Measurements from ENCODE around the gene CNTFR.

CNTFR gene

DNA sequence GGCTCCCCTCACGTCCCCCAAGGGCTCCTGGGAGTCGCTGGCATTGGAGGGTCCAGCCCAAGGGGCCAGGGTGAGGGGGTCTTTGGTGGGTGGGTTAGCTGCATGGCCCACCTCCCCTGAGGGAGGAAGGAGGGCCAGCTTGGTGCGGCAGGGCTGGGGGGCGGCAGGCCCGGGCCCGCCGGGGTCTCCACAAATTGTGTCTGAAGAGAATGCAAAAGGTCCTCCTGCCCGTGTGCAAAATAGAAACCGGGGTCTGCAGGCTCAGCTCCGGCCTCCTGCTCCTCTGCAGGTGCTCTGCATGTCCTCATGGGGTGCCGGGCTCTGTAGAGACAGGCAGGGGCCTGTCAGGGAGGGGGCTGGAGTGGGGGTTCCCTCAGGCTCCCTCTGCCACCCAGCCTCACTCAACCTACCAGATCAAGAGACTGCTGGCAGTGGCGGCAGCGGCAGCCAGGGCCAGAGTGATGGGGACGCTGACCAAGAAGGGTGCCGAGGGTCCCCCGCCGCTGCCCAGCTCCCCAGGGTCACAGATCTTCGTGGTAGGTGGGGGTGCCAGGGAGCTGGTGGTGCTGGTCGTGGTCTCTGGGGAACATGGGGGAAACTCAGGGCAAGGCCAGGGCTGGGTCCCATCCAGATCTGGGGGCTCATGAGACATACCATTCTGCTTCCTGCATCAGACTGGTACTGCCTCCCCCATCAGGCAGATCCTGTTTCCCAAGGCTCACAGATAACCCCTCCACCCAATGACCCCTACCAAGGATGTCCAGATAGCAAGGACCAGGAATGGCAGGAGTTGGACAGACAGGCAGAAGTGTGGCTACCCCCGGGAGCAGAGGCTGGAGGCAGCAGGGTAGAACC, 37.5 kb downstream of the CNTFR start:
- TF ChIP-seq ZBTB7A (IDR thresholded peaks at IDR 0.05; ENCODE audit: low read depth) (no peak), USF1 (IDR thresholded peaks at IDR 0.05) (no peak), TAF1 (IDR thresholded peaks at IDR 0.05; ENCODE audit: low read depth) (no peak)

DNA sequence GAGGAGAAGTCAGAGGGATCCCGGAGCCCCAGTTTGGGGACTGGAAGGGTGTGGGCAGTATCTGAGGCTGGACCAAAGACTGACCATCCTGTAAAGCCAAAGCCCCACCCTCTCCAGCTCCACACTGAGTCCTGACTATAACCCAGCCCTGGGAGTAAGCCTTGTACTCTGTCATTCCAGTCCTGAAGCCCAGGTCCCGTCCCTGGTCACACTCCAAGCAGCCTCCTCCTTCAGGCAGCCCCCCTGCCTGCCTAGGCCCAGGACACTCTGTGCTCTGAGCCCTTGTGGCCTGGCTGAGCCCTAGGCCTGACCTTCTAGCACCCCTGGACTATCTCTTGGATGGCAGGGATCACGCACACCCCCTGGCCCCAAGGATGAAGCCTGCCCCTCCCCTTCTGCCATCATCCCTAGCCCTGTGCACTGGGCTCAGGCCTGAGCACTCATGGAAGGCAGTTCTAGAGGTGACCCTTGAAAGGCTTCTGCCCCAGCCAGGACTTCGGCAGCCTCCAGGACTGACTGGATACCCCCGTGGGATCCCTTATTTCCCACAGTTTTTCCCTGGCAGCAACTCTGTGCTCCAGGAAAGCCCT, 38.7 kb downstream of the CNTFR start:
- TF ChIP-seq, protein P1, sequence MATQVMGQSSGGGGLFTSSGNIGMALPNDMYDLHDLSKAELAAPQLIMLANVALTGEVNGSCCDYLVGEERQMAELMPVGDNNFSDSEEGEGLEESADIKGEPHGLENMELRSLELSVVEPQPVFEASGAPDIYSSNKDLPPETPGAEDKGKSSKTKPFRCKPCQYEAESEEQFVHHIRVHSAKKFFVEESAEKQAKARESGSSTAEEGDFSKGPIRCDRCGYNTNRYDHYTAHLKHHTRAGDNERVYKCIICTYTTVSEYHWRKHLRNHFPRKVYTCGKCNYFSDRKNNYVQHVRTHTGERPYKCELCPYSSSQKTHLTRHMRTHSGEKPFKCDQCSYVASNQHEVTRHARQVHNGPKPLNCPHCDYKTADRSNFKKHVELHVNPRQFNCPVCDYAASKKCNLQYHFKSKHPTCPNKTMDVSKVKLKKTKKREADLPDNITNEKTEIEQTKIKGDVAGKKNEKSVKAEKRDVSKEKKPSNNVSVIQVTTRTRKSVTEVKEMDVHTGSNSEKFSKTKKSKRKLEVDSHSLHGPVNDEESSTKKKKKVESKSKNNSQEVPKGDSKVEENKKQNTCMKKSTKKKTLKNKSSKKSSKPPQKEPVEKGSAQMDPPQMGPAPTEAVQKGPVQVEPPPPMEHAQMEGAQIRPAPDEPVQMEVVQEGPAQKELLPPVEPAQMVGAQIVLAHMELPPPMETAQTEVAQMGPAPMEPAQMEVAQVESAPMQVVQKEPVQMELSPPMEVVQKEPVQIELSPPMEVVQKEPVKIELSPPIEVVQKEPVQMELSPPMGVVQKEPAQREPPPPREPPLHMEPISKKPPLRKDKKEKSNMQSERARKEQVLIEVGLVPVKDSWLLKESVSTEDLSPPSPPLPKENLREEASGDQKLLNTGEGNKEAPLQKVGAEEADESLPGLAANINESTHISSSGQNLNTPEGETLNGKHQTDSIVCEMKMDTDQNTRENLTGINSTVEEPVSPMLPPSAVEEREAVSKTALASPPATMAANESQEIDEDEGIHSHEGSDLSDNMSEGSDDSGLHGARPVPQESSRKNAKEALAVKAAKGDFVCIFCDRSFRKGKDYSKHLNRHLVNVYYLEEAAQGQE (IDR thresholded peaks at IDR 0.05; ENCODE audit: low read depth), result no peak
- TF ChIP-seq YY1 (IDR thresholded peaks at IDR 0.05; ENCODE audit: low read depth) (no peak), TAF1 (IDR thresholded peaks at IDR 0.05; ENCODE audit: low read depth) (no peak), FOXM1 (IDR thresholded peaks at IDR 0.05; ENCODE audit: borderline replicate concordance, low read depth) (no peak), RAD21 (IDR thresholded peaks at IDR 0.05; ENCODE audit: low read depth) (no peak), TCF12 (IDR thresholded peaks at IDR 0.05; ENCODE audit: low read depth) (no peak), CEBPB (IDR thresholded peaks at IDR 0.05) (no peak), NFIC (IDR thresholded peaks at IDR 0.05) (no peak), ZBTB7A (IDR thresholded peaks at IDR 0.05; ENCODE audit: low read depth) (no peak), MAX (IDR thresholded peaks at IDR 0.05) (no peak), EGR1 (IDR thresholded peaks at IDR 0.05) (no peak), EP300 (IDR thresholded peaks at IDR 0.05; ENCODE audit: borderline replicate concordance) (no peak), CREB1 (IDR thresholded peaks at IDR 0.05; ENCODE audit: low read depth) (no peak), TEAD4 (IDR thresholded peaks at IDR 0.05) (no peak), USF1 (IDR thresholded peaks at IDR 0.05) (no peak)

- TF ChIP-seq USF1 (IDR thresholded peaks at IDR 0.05), result peak; percentile 57
- TF ChIP-seq RAD21 (IDR thresholded peaks at IDR 0.05; ENCODE audit: low read depth), result no peak
These were observed 39.4 kb downstream of the CNTFR start for GRCh38 chr9:34550016-34550680.

- TF ChIP-seq CEBPB (IDR thresholded peaks at IDR 0.05) (no peak), CREB1 (IDR thresholded peaks at IDR 0.05; ENCODE audit: low read depth) (no peak), TEAD4 (IDR thresholded peaks at IDR 0.05) (no peak), RAD21 (IDR thresholded peaks at IDR 0.05; ENCODE audit: low read depth) (no peak), USF1 (IDR thresholded peaks at IDR 0.05) (no peak), EGR1 (IDR thresholded peaks at IDR 0.05) (no peak), ZBTB7A (IDR thresholded peaks at IDR 0.05; ENCODE audit: low read depth) (no peak), EP300 (IDR thresholded peaks at IDR 0.05; ENCODE audit: borderline replicate concordance) (no peak), TAF1 (IDR thresholded peaks at IDR 0.05; ENCODE audit: low read depth) (no peak), TCF12 (IDR thresholded peaks at IDR 0.05; ENCODE audit: low read depth) (no peak), FOXM1 (IDR thresholded peaks at IDR 0.05; ENCODE audit: borderline replicate concordance, low read depth) (no peak), NFIC (IDR thresholded peaks at IDR 0.05) (no peak), YY1 (IDR thresholded peaks at IDR 0.05; ENCODE audit: low read depth) (no peak), MAX (IDR thresholded peaks at IDR 0.05) (no peak)
- TF ChIP-seq, protein P1 (IDR thresholded peaks at IDR 0.05; ENCODE audit: low read depth), result no peak
These were observed 40.2 kb downstream of the CNTFR start for GRCh38 chr9:34549407-34549732.

Data from Ishikawa (cell line).